Measurements from ENCODE around the gene GEMIN2. TPM values are rescaled to one million over a fixed set of nuclear protein-coding genes. Genes with fewer than 3 reads are reported as not detected.

GEMIN2 gene
- 19.1 and 22.5 TPM in 2 replicates for total RNA-seq

GRCh38 chr14:39114073-39114838 lies at the start of gene GEMIN2:
GEMIN2 (plus strand) TSS chr14:39114323; CDS start chr14:39114339, 16 bp downstream.

GRCh38 chr14:39102969-39103957 lies 10.9 kb upstream of the GEMIN2 start, which contains the start of gene SEC23A:
SEC23A (minus strand) TSS chr14:39103235; CDS start chr14:39096118, 7,117 bp downstream.

GRCh38 chr14:39174560-39175444 lies 60.7 kb downstream of the GEMIN2 start, which contains the start of gene PNN:
PNN (plus strand) TSS chr14:39175254; CDS start chr14:39175280, 26 bp downstream.

Small RNA genes lying within 50 kb of the gene (small RNA-seq; reads per million reads assigned to genes)
- not detected for gene AL109628.1

Other genes starting within 250 kb of the GEMIN2 start
- gene SEC23A, start 11.1 kb upstream of the GEMIN2 start, total RNA-seq = 264 and 303 TPM in 2 replicates
- 20.3 and 29.6 TPM in 2 replicates for gene TRAPPC6B, start 56.0 kb downstream of the GEMIN2 start, total RNA-seq
- gene PNN, start 60.9 kb downstream of the GEMIN2 start, total RNA-seq = 16.0 and 23.6 TPM in 2 replicates
- 17.3 and 19.1 TPM in 2 replicates for gene MIA2, start 119.6 kb downstream of the GEMIN2 start, total RNA-seq

Measured in vein endothelial cell (primary cell).